Bone marrow (tissue), 2 donors: ENCODE measurements around the gene RPSA.
"Not testable (repeated sequence)": the region's sequence is repeated elsewhere in the genome, so short reads cannot be mapped to it uniquely, and the experiment has no call there.

Experiments used
- DNase-seq, 2 donors: peaks; one replicate each; lab custom pipeline; 2025; lab: John Stamatoyannopoulos, UW

Gene RPSA

DNA sequence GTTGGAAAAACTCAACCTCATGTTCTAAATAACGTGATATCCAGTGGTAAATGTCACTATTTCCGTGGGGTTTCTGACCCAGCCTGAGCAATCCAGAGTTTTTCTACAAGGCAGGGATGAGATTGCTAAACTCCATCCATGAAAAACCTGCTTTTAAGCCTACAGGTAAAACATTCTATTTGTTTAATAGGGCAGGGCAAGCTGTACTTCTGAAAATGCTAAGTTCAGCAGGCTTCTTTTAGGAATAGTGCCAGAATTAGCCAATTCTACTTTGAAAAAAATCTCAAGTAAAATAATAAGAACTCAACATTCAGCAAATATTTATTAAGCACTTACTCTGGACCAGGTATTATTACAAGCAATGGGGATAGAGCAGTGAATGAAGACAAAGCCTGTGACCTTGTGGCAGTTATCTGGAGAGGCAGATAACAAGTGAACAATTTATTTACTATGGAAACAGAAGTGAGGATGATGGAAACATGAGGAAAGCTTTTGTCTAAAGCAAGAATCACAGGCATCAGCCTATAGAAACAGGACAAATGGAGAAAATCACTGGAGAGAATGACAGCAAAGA lies 13.3 kb downstream of the RPSA start:
- DNase-seq = no peak

DNA sequence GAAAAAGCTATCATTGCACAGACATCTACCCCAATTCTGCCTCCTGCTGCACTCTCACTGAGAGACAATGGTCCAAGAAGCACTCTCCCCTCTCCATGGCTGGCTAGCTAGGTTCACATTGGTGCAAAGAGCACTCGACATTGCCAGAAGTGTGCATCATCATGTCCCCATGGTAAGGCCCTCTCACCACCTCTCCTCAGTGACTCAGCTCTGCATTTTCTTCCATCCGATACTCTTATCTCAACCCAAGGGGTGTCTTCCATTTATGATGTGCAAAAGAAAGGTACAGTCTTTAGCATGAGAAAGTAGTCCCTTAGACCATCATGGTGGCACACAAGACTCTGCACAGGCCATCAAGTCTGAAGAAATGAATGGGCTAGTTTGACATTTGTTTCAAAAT lies 14.0 kb downstream of the RPSA start:
- no peak for DNase-seq

DNA sequence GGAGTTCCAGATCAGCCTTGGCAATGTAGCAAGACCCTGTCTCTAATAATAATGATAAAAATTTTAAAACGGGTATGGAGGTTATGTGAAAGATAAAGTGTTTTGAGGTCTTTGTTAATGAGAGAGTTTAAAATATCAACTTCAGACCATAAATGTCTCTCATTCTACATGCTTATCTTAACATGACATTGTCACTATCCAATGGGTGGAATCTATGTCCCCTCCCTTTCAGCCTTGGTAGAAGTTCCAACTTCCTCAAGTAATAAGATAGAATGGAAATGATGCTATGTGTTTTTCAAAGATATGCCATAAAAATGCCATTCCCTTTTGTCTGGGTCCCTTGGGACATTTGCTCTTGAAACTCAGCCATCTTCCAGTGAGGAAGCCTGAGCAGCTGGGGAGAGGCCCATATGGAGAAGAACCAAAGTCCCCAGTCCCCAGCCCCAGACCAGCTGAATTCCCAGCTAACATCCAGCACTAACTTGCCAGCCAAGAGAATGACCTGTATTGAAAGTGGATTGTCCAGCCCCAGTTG lies 17.0 kb downstream of the RPSA start:
- DNase-seq = no peak

DNA sequence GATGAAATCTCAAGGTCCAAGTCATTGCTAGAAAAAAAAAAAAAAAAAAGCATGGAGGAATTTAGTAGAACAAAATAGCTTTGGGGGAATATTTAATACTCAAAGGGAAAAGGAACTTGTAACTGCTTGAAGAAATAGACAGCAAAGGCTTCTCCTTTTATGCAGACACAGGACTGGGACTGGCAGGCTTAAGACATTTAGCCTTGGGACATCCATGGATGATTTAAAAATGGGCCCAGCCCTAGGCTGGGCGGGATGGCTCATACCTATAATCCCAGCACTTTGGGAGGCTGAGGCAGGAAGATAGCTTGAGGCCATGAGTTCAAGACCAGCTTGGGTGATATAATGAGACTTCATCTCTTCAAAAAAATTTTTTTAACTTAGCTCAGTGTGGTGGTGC lies 19.8 kb downstream of the RPSA start:
- no peak for DNase-seq

DNA sequence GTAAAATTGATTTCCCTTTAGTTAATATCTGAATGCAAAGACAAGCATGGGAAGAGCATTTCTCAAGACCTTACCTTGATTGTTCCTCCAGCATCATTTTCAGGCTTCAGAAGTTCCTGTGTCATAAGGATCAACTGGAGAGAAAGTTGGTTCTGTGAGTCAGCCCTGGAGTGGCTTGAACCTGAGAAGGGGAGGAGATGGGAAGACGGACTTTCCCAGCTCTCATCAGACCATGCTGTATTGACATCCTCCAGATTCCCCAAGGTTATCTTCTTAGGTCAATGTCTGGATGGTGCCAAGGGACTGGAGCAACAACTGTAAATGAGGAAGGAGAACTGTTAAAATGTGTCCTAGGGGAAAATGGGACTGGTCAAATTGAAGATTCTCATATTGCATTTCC lies 21.0 kb downstream of the RPSA start:
- no peak for DNase-seq

DNA sequence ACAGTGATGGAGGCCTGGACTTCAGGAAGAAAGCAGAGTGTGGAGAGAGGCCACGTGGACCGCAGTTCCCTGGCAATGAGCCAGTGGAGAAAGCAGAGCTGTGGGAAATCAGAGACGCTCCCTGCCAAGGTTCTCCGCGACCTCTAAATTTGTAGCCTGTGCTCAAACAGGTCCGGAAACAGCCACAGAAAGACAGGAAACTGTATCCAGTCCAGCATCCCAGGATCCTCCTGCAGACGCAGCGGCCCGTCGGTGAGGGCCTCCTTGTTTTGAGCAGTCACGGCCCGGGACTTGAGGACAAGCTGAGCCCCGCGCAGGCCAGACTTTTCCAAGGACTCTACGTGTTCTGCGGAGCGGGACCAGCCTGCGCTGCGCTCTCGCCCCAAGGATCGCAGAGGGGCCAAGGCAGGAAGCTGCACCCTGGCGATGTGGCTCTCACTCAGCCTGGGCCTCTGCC lies 22.3 kb downstream of the RPSA start:
- no peak for DNase-seq

DNA sequence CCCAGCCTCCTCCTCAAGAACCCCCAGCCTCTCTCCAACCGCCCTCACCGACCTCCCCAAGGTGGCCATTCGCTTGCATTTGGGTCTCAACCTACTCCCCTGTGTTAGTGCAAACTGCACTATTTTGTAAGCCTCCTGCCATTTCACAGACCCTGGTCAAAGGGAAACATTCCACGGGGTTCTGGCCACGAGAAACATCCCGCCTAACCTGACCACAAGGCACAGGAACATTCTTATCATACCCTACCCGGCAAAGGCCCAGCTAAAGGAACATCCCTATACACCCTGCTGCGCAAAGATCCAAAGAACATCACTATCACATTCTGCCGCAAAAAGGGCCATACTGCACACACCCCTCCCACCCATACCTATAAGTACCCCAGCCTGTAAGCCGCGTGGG lies 22.9 kb downstream of the RPSA start:
- DNase-seq = no peak

DNA sequence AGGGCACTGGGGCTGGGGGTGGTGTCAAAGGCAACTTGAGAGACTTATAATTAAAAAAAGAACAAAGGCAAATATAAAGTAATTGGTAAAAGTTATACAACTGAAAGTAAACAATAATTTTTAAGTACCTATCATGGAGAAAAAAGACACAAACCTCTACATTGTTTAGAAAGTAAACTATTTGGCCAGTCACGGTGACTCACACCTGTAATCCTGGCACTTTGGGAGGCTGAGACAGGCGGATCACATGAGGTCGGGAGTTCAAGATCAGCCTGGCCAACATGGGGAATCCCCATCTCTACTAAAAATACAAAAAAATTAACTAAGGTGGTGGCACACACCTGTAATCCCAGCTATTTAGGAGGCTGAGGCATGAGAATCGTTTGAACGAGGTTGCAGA lies 25.8 kb downstream of the RPSA start:
- DNase-seq = no peak

DNA sequence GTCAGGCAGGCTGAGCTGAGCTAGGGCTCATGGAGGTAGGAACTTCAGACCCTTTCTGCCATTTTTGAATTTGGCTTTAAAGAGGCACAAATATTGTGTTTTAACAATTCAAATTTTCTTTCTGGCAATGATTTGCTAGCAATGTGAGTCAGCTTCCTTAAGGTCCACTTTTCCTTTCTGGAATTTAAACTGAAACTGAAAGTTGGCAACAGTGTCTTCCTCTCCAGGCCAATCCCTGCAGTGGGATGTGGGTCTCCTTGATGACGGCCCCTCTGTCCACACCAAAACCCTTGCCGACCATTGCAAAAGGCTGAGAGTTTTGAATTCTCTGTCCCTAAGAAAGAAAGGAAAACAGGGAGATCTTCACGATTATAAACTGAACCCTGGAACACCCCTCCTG lies 27.1 kb downstream of the RPSA start:
- no peak for DNase-seq

DNA sequence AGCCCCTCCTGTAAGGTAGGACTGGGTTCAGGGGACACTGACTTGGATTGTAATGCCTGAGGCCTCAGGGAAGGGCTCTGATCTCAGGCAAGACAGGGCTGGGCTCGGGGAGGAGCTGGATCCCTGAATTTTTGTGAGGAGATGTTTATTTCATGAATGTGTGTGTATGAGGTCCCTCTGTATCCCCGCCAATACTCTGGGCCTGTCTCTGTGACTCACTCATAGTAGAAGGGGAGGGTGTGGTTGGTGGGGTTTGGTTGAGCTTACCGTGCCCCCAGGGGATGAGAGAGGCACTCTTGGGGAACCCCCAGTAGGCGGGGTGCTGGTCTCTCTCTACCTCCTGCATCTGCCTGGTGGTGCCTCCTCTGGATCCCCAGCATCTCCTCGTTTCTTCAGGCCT lies 28.1 kb downstream of the RPSA start:
- no peak for DNase-seq

DNA sequence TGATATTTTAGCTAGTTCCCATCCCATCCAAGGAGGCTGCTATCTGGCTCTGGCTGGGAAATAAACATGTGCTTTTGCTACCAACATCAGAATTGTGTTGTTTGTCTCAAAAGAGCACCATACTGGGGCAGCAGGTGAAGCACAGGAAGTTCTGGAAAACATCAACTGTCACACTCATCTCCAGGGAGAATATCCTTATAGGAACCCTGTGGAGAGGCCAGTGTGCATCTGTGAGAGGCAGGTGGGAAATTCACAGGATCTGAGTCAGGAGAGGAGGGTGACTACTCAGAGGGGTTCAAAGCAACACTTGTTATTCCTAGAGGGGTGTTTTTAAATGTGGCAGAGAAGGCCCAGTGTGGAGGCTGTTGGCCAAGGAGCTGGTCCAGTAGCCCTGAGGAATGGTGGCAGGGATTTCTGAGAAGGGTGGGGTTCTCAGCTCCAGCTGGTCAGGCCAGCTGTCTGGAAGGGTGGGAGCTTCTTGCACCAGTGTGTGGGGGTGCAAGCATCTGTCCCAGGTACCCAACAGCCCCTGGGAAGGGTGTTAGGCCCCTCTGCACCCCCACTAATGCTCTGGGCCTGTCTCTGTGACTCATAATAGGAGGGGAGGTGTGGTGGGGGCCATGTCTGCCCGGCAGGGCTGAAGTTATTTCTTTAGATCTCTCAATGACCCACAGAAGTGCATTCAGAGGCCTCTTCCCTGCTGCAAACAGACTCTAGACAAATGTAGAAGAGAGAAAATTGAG lies 28.7 kb downstream of the RPSA start:
- DNase-seq = no peak

DNA sequence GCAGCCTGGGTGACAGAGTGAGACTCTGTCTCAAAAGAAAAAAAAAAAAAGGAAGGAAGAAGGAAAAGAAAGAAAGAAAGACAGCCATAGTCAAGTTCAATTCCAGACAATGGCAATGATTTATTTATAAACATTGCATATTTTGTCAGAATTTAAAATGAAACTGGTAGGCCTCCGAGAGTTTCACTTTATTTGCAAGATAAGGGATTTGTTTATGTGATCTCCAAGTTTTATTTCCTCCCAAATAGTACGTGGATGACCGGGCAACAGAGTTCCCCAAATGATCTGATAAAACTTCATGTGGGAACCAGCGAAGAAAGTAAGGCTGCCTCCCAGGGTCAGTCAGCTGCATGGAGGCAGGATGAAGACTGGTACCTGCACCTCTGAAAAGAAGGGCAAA lies 32.4 kb downstream of the RPSA start:
- no peak for DNase-seq

DNA sequence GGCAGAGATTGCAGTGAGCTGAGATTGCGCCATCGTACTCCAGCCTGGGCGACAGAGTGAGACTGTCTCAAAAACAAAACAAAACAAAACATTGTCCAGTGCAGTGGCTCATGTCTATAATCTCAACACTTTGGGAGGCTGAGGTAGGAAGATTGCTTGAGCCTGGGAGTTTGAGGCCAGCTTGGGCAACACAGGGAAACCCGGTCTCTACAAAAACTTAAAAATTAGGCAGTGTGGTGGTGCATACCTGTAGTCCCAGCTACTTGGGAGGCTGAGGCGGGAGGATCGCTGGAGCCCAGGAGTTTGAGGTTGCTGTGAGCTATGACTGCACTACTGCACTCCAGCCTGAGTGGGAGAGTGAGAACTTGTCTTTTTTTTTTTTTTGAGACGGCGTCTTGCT lies 33.8 kb downstream of the RPSA start:
- no peak for DNase-seq

DNA sequence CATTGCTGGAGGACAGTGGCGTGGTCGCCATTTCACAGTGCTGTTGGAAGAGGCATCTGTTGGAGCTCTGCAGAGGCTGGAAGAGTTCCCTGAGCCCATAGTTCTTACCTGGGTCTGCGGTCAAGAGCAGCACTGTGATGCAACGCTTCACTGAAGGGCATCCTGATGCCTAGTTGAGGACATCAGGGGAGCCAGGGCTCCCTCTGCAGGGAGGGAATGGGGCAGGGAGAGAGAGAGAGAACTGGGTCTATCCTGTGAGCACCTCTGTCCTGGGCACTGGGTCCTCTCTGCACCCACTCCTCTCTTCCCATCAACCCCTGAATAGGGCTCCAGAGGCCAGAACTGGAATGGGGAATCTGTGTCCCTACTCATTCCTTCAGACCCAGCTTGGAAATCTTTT lies 37.0 kb downstream of the RPSA start:
- no peak for DNase-seq

DNA sequence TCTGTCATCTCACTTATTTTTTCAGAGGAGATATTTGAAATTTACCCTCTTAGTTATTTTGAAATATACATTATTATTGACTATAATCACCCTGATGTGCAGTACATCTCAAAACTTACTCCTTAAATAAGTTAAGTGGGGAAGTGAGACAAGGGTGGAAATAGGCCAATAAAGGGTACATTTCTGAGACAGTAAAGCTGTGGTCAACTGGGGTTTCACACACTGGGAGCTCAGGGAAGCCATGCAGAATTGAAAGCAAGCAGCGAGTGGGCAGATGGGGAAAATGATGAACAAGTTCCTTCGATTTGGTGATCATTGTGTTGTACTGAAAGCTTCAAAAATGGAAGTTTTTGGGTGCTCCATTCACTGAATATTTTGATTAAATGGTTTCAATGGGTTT lies 39.4 kb downstream of the RPSA start:
- no peak for DNase-seq

DNA sequence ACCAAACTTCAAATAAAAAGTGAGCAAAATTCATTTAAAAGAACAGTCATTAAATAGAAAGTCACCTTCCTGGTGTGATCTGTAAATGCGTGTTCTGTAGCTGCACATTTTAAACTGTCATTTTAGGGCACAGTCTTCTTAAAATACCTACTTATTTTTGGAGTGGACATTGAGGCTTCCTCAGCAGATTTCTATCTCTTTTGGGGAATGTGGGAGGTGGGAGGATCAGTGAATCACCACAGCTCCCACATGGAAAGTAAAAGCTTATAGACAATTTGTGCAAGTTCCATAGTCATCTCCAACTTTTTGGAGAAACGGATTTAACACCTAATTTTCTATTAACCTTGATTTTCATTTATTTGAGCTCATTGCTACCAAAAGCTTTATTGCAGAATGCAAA lies 39.9 kb downstream of the RPSA start:
- DNase-seq = no peak

DNA sequence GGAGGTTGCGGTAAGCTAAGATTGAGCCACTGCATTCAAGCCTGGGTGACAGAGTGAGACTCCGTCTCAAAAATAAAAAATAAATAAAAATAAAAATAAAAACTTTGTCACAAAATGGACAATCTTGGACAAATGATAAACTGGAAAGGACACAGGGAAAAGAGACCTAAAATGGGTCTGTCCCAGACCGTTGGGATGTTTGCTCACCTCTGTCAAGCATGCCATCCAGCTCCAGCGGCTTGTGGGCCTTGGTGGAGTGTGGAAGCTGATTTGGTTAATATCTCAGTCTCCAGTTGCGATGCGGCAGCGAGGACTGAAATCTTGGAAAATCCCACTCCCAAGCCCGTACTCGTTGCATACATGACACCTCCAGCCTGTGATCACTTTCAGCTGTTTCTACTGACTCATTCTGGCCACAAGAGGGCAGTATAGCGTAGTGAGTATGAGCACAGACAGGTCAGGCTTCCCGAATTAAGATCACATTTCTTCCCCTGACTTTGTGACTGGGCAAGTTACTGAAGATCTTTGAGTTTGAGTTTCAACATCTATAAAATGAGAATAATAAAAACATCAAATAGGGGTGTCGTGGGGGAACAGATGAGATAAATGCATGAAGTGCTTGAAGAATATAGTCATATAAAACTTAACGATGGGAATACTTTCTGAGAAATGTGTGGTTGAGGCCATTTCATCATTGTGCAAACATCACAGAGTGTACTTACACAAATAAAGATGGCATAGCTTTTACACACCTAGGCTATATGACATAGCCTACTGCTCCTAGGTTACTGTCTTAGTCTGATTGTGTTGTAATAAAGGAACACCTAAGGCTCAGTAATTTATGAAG lies 41.3 kb downstream of the RPSA start:
- DNase-seq = peak in 1 of 2 donors; percentile 22

DNA sequence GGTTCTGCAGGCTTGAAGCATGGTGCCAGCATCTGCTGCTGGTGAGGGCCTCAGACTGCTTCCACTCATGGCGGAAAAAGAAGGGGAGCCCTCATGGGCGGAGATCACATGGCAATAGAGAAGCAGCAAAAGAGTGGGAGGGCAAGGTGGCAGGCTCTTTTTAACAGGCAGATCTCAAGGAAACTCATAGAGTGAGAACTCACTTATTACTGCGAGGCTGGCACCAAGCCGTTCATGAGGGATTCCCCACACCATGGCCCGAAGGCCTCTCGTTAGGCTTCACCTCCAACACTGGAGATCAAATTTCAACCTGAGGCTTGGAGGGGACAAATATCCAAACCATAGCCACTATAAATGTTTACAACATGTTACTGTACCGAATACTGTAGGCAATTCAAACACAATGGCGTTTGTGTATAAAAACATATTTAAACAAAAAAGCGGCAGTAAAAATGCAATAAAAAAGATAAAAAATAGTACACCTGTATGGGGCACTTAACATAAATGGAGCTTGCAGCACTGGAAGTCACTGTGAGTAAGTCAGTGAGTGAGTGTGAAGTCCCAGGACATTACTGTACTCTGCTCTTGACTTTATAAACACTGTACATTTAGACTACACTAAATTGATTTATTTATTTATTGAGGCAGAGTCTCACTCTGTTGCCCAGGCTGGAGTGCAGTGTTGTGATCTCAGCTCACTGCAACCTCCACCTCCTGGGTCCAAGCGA lies 42.1 kb downstream of the RPSA start:
- no peak for DNase-seq

DNA sequence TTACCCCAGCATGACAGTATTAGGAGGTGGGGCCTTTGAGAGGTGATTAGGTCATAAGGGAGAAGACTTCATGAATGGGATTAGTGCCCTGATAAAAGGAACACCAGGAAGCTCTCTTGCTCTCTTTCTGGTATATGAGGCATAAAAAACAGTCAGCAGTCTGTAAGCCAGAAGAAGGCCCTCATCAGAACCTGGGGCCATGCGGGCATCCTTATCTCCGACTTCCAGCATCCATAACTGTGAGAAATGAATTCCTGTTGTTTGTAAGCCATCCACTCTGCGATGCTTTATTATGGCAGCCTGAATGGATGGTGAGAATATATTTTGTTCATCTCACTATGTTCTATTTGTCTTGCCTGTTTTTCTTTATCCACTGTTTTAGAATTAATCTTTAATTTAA lies 43.3 kb downstream of the RPSA start:
- no peak for DNase-seq

DNA sequence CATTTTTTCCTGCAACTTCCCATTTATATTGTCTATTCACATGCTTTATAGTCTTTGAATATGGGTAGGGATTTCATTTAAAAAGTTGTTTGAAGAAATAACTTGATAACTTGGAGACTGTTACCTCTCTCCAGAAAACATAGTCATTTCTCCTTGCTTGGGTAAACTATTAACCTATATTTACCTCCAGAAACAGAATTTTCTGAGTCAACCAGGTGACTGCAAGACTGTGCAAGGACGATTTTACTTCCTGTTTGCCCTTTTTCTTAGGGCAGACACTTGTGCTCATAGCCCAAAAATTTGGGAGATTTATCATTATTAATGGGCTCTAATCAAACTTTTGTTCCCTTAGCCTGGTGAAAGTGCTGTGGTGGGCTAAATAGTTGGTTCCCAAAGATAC lies 46.6 kb downstream of the RPSA start:
- DNase-seq = no peak

DNA sequence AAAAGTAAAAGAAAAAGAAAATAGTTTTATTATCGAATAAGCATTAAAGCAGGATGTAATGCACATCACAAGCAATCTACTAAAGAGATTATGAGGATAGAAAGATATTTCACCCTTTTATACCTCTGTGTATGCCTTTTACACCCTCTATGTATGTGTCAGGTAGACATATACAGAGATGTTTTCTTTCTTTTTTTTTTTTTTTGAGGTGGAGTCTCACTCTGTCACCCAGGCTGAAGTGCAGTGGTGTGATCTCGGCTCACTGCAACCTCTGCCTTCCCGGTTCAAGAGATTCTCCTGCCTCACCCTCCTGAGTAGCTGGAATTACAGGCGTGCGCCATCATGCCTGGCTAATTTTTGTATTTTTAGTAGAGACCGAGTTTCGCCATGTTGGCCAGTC lies 47.4 kb downstream of the RPSA start:
- DNase-seq = not testable (repeated sequence)

DNA sequence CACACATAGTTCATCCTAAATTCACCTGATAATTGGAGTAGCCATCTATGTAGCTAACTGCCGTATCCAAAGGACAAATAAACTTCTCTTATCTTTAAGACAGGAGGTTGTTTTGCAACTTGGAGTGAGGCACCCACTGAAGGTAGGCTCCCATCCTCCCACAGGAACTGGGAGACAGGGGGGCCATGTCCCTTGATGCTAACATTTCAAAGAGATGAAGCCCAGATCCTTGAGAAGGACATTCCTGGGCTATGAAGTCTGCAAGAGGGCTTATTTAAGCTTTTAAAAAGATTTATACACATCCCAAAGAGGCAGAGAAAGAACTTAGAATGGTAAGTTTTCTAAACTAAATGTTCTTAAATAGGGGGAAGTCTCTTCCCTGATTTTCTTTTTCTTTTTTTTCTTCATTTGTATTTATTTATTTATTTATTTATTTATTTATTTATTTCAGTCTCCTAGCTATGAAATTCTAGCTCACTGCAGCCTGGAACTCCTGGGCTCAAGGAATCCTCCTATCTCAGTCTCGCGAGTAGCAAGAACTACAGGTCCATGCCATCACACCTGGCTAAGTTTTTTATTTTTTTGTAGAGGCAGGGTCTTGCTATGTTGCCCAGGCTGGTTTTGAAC lies 48.2 kb downstream of the RPSA start:
- no peak for DNase-seq
